ENCODE results near the gene CERS6.

The CERS6 gene

GRCh38 chr2:168475636-168476035 is 19.6 kb downstream of the CERS6 start:
- TF ChIP-seq TARDBP (IDR thresholded peaks at IDR 0.05), result no peak
- TF ChIP-seq CTBP1 (IDR thresholded peaks at IDR 0.05; ENCODE audit: borderline replicate concordance), result no peak
- TF ChIP-seq NFRKB (IDR thresholded peaks at IDR 0.05), result no peak
- no peak for TF ChIP-seq ELF4 (IDR thresholded peaks at IDR 0.05)
- no peak for TF ChIP-seq HDGF (IDR thresholded peaks at IDR 0.05; ENCODE audit: borderline replicate concordance)
- no peak for TF ChIP-seq ARNT (IDR thresholded peaks at IDR 0.05)
- TF ChIP-seq LEF1 (IDR thresholded peaks at IDR 0.05; ENCODE audit: borderline replicate concordance), result no peak
- no peak for TF ChIP-seq BHLHE40 (IDR thresholded peaks at IDR 0.05; ENCODE audit: borderline replicate concordance)
- no peak for TF ChIP-seq SUZ12 (IDR thresholded peaks at IDR 0.05)
- no peak for TF ChIP-seq FOXM1 (IDR thresholded peaks at IDR 0.05; ENCODE audit: borderline replicate concordance)
- no peak for DNase-seq (ENCODE audit: extremely low spot score)
- CTCF ChIA-PET, result interaction anchor here (0.6 kb wide), 1 partner anchor 163 kb away, joined by 6 read pairs; no protein-coding TSS in a partner anchor
- POLR2A ChIA-PET, result no interaction called here

- DNase-seq (ENCODE audit: extremely low spot score), result no peak
- CTCF ChIA-PET, result no interaction called here
- POLR2A ChIA-PET, result no interaction called here
- TF ChIP-seq ZNF384 (IDR thresholded peaks at IDR 0.05) (no peak), BHLHE40 (IDR thresholded peaks at IDR 0.05; ENCODE audit: borderline replicate concordance) (no peak), HDGF (IDR thresholded peaks at IDR 0.05; ENCODE audit: borderline replicate concordance) (no peak), TARDBP (IDR thresholded peaks at IDR 0.05) (no peak), CTBP1 (IDR thresholded peaks at IDR 0.05; ENCODE audit: borderline replicate concordance) (no peak)
Observed at GRCh38 chr2:168478206-168478605, 22.1 kb downstream of the CERS6 start.

- POLR2A ChIA-PET, result no interaction called here
- no peak for TF ChIP-seq ZNF384 (IDR thresholded peaks at IDR 0.05)
- TF ChIP-seq ARNT (IDR thresholded peaks at IDR 0.05), result no peak
- no peak for TF ChIP-seq HDGF (IDR thresholded peaks at IDR 0.05; ENCODE audit: borderline replicate concordance)
- TF ChIP-seq FOXM1 (IDR thresholded peaks at IDR 0.05; ENCODE audit: borderline replicate concordance), result no peak
- no peak for TF ChIP-seq ELF4 (IDR thresholded peaks at IDR 0.05)
- no peak for TF ChIP-seq CTBP1 (IDR thresholded peaks at IDR 0.05; ENCODE audit: borderline replicate concordance)
- no peak for DNase-seq (ENCODE audit: extremely low spot score)
- CTCF ChIA-PET, result no interaction called here
Observed at GRCh38 chr2:168480356-168480755, 24.3 kb downstream of the CERS6 start.

- ChIA-PET CTCF (interaction anchor here (0.9 to 4.0 kb wide), 3 partner anchors 11 to 14 kb away, joined by 3 to 21 read pairs (median 3); no protein-coding TSS in a partner anchor), POLR2A (no interaction called here)
- DNase-seq (ENCODE audit: extremely low spot score), result no peak
- TF ChIP-seq HDGF (IDR thresholded peaks at IDR 0.05; ENCODE audit: borderline replicate concordance) (no peak), ARNT (IDR thresholded peaks at IDR 0.05) (no peak), SUZ12 (IDR thresholded peaks at IDR 0.05) (no peak), BHLHE40 (IDR thresholded peaks at IDR 0.05; ENCODE audit: borderline replicate concordance) (no peak), ZNF384 (IDR thresholded peaks at IDR 0.05) (no peak), L3MBTL2 (conservative IDR thresholded peaks at IDR 0.05) (no peak), SP1 (IDR thresholded peaks at IDR 0.05) (no peak), TARDBP (IDR thresholded peaks at IDR 0.05) (no peak), PKNOX1 (IDR thresholded peaks at IDR 0.05) (no peak), ELF4 (IDR thresholded peaks at IDR 0.05) (no peak)
Observed at GRCh38 chr2:168480825-168481585, 24.9 kb downstream of the CERS6 start.

- TF ChIP-seq BHLHE40 (IDR thresholded peaks at IDR 0.05; ENCODE audit: borderline replicate concordance), result no peak
- no peak for TF ChIP-seq ELF4 (IDR thresholded peaks at IDR 0.05)
- no peak for TF ChIP-seq FOXA1 (IDR thresholded peaks at IDR 0.05)
- TF ChIP-seq SP1 (IDR thresholded peaks at IDR 0.05), result no peak
- TF ChIP-seq ARNT (IDR thresholded peaks at IDR 0.05), result no peak
- no peak for TF ChIP-seq CTBP1 (IDR thresholded peaks at IDR 0.05; ENCODE audit: borderline replicate concordance)
- TF ChIP-seq FOXM1 (IDR thresholded peaks at IDR 0.05; ENCODE audit: borderline replicate concordance), result no peak
- no peak for TF ChIP-seq FOXK2 (IDR thresholded peaks at IDR 0.05)
- no peak for DNase-seq (ENCODE audit: extremely low spot score)
- CTCF ChIA-PET, result interaction anchor here (0.9 to 4.0 kb wide), 3 partner anchors 12 to 15 kb away, joined by 3 to 21 read pairs (median 3); no protein-coding TSS in a partner anchor
- POLR2A ChIA-PET, result no interaction called here
Observed at GRCh38 chr2:168482269-168482668, 26.2 kb downstream of the CERS6 start.

- CTCF ChIA-PET, result interaction anchor here (4.0 kb wide), 1 partner anchor 11 kb away, joined by 21 read pairs; no protein-coding TSS in a partner anchor
Observed at GRCh38 chr2:168482952-168483831, 27.1 kb downstream of the CERS6 start.

More at GRCh38 chr2:168482952-168483831, 27.1 kb downstream of the CERS6 start:
- POLR2A ChIA-PET, result no interaction called here
- TF ChIP-seq FOXK2 (IDR thresholded peaks at IDR 0.05) (no peak), PKNOX1 (IDR thresholded peaks at IDR 0.05) (no peak), TARDBP (IDR thresholded peaks at IDR 0.05) (no peak), FOXM1 (IDR thresholded peaks at IDR 0.05; ENCODE audit: borderline replicate concordance) (no peak), NFRKB (IDR thresholded peaks at IDR 0.05) (no peak), L3MBTL2 (conservative IDR thresholded peaks at IDR 0.05) (no peak), CTBP1 (IDR thresholded peaks at IDR 0.05; ENCODE audit: borderline replicate concordance) (no peak), HDGF (IDR thresholded peaks at IDR 0.05; ENCODE audit: borderline replicate concordance) (no peak), SP1 (IDR thresholded peaks at IDR 0.05) (no peak), ZNF384 (IDR thresholded peaks at IDR 0.05) (no peak), FOXA1 (IDR thresholded peaks at IDR 0.05) (no peak), ARNT (IDR thresholded peaks at IDR 0.05) (no peak), SUZ12 (IDR thresholded peaks at IDR 0.05) (no peak), LEF1 (IDR thresholded peaks at IDR 0.05; ENCODE audit: borderline replicate concordance) (no peak)
- no peak for DNase-seq (ENCODE audit: extremely low spot score)

Measured in HEK293T (cell line).